Measurements from ENCODE around the gene REV1.
"Not testable (repeated sequence)": the region's sequence is repeated elsewhere in the genome, so short reads cannot be mapped to it uniquely, and the experiment has no call there.

Gene REV1

DNA sequence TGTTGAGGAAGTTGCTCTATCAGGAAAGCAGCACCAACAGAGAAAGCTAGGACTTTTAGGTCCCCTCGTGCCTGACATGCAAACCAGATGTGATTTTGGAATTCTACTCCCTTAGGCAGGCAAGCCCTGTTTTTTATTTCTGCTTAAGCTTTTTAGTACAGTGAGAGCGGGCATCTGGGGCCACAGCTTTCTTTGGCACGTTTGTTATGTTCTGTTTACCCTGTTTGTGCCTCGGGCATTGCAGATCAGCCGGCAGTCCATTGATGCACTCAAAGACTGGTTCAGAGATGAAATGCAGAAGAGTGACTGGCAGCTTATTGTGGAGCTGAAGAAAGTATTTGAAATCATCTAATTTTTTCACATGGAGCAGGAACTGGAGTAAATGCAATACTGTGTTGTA lies 90.8 kb downstream of the REV1 start:
- DNase-seq: no peak

DNA sequence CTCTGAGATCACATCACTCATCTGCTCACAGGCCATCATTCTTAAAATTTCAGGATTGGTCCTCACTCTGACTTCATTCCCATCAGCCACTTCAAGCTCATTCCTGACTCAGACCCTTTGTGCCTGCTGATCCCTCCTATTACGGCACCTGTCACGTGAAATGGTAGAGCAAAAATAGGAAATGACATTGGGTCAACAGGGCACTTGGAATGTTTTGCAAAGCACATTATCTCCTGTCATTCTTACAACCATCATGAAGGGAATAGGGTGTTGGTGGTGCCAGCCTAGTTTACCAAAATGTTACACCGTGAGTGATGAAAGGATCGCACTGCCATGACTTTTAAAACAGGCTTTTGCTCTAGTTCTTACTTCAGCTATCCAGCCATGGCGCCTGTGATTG lies 91.5 kb downstream of the REV1 start:
- DNase-seq: no peak

- peak; percentile 64 for DNase-seq
These were observed 92.4 kb downstream of the REV1 start for GRCh38 chr2:99397266-99397920.

GRCh38 chr2:99395589-99396130 lies 94.2 kb downstream of the REV1 start:
- no peak for DNase-seq

DNA sequence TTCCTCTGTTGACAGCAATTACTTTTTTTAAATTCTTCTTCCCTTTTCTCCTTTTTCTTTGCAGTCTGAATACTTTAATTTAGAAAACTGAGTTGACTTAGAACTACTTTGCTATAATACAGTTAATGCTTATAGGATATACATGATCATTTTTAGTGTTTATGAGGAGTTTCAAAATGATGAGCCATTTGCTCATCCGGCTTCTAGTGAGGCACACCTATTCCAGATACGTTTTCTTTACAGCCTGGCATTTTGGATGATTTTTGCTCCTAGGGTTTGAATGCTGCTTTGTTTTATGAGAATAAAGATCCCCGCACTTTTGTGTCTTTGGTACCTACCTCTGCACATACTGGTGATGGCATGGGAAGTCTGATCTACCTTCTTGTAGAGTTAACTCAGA lies 99.9 kb downstream of the REV1 start:
- no peak for DNase-seq

- DNase-seq: no peak
These were observed 100.4 kb downstream of the REV1 start for GRCh38 chr2:99389371-99389770.

- no peak for DNase-seq
These were observed 100.9 kb downstream of the REV1 start for GRCh38 chr2:99388892-99389291.

DNA sequence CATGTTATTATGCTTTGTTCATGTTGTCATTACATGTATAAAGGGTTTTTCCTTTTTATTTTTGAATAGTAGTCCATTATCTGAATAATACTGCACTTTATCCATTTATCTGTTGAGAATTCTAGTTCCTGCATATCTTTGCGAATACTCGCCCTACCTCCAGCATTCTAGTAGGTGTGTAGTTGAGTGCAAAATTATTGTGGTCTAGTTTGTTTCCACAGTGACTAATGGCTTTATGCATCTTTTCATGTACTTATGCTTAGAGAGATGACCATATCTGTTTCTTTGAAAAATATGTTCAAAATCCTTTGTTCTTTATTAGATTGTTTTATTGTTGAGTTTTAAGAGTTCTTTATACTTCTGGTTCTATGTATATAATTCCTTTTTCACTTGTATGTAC lies 103.8 kb downstream of the REV1 start:
- no peak for DNase-seq

DNA sequence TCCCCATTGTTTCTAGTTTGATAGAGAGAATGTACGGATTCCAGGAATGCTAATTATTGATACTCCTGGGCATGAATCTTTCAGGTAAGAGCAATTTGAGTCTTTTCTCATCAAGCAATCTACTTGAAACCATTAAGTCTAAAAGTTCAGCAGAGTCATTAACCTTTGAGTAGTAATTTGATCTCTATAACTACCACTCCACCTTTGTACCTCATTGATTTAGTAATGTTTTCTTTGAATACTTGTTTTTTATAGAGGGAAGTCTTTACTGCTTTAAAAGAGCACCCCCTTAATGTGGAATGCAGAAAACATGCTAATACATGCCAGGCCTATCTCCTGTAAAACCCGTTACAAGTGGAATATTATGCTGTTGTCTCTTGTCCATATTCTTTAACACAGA lies 107.7 kb downstream of the REV1 start:
- no peak for DNase-seq

- DNase-seq: no peak
These were observed 109.3 kb downstream of the REV1 start for GRCh38 chr2:99380376-99381010.

GRCh38 chr2:99377879-99378278 lies 111.9 kb downstream of the REV1 start:
- no peak for DNase-seq

- no peak for DNase-seq
These were observed 113.5 kb downstream of the REV1 start for GRCh38 chr2:99376254-99376864.

GRCh38 chr2:99374747-99375146 lies 115.1 kb downstream of the REV1 start:
- DNase-seq: no peak

DNA sequence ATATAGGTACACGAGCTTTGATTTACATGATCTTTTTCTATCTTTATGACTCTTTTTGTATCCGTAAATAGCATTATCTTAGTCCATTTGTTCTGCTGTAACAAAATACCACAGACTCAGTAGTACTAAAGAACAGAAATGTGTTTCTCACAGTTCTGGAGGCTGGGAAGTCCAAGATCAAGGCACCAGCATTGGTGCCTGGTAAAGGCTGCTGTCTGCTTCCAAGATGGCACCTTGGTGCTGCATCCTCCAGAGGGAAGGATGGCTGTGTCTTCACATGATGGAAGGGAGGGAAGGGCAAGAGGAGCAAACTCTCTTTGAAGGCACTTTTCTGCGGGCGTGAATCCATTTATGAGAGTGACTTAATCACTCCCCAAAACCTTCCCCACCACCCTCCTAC lies 116.7 kb downstream of the REV1 start:
- no peak for DNase-seq

DNA sequence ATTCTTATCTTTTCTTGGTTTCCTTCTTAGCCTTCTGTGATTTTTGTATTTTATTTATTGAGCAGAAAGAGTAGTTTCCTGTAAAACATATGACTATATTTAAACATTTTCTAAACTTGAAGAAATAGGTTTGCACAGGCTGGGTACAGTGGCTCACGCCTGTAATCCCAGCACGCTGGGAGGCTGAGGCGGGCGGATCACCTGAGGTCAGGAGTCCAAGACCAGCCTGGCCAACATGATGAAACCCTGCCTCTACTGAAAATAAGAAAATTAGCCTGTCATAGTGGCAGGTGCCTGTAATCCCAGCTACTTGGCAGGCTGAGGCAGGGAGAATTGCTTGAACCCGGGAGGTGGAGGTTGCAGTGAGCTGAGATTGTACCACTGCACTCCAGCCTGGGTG lies 121.0 kb downstream of the REV1 start:
- DNase-seq: not testable (repeated sequence)

DNA sequence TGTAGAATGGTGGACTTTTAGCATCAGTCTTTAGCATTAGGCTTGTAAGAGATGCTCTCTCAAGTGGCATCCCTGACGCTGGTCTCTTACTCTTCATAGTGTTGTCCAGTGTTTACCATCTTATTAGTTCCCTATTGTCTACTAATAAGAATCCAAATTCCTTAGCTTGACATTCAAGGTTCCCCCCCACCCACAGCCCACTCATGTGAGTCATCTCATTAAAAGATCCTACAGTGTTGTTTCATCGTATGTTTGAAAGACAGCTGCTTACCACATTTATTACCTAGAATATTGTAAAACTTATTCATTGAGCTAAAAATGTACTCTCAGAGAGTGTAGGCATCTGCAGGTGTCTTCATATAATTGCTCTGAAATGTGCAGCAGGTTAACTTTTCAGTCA lies 124.2 kb downstream of the REV1 start:
- DNase-seq: no peak

GRCh38 chr2:99356853-99357252 lies 133.0 kb downstream of the REV1 start:
- no peak for DNase-seq

DNA sequence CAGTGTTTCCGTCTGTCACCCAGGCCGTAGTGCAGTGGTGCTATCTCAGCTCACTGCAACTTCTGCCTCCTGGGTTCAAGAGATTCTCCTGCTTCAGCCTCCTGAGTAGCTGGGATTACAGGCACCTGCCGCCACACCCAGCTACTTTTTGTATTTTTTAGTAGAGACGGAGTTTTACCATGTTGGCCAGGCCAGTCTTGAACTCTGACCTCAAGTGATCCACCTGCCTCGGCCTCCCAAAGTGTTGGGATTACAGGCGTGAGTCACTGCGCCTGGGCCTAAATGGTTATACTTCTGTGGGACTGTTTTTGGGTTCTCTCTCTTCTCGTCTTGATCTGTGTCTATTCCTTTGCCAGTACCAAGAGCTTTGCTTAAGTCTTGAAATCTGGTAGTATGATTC lies 135.0 kb downstream of the REV1 start:
- DNase-seq: not testable (repeated sequence)

DNA sequence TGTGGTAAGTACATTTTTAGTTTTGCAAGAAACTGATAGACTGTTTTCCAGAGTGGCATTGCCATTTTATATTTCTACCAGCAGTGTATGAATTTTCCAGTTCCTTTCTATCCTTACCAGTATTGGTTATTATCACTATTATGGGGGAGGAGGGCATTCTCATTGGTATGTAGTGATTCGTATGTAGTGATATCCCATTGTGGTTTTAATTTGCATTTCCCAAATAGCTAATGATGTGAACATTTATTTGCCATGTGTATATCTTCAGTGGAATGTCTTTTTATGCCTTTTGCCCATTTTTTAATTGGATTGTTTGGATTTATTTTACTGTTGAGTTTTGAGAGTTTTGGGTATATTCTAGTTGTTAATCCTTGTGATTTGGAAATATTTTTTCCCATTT lies 135.7 kb downstream of the REV1 start:
- DNase-seq: no peak
